ENCODE measurements around the gene SPG11. TPM values are rescaled to one million over a fixed set of nuclear protein-coding genes. Genes with fewer than 3 reads are reported as not detected.
"Not testable (repeated sequence)": the region's sequence is repeated elsewhere in the genome, so short reads cannot be mapped to it uniquely, and the experiment has no call there.

Gene SPG11
- total RNA-seq, 2 experiments from 2014 or later = 84.6 to 86.8 TPM

DNA sequence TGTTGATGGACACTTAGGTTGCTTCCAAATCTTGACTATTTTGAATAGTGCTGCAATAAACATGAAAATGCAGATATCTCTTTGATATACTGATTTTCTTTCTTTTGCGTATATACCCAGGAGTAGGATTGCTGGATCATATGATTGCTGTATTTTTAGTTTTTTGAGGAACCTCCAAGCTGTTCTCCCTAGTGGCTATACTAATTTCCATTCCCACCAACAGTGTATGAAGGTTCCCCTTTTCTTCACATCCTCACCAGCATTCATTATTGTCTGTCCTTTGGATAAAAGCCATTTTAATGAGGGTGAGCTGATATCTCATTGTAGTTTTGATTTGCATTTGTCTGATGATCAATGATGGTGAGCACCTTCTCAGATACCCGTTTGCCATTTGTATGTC lies 35.2 kb upstream of the SPG11 start:
- peaks cover 8% of the 10 kb centered on the region for H3K36me3 Mint-ChIP-seq
- peaks cover 22% of the 10 kb centered on the region for H3K4me1 Mint-ChIP-seq (ENCODE audit: low read depth)
- no peaks in the 10 kb centered on the region for H3K27me3 Mint-ChIP-seq
- H3K4me3 Mint-ChIP-seq = no peak overlapping the region
- POLR2A ChIA-PET = interaction anchor here (0.9 kb wide), 1 partner anchor 15 kb away, joined by 3 read pairs; no protein-coding TSS in a partner anchor
- H3K27ac Mint-ChIP-seq = no peak overlapping the region
- no peak for DNase-seq
- peaks cover 26% of the 10 kb centered on the region for H3K9me3 Mint-ChIP-seq
- CTCF ChIA-PET = interaction anchor here (0.7 to 1.1 kb wide), 5 partner anchors 11 to 109 kb away, joined by 3 to 5 read pairs (median 3); partner anchors contain the start of gene SPG11
- intact Hi-C loops (cut with micrococcal nuclease) = no loop called here

DNA sequence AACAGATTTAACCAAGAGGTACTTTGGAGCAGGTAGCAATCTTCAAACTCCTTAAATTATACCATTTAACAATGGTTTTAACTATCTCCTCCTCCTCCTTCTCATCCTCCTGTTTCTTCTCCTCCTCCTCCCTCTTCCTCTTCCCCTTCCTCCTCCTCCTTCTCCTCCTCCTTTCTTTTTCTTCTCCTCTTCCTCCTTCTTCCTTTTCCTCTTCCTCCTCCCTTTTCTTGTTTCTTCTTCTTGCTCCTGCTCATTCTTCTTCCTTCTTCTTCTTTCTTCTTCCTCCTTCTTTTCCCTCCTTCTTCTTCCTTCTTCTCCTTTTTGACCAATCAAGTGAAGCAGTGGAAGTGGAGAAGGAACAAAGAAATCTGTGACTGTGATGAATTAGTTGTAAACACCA lies 33.6 kb upstream of the SPG11 start:
- peaks cover 23% of the 10 kb centered on the region for H3K9me3 Mint-ChIP-seq
- H3K4me3 Mint-ChIP-seq = no peak overlapping the region
- DNase-seq = no peak
- peaks cover 22% of the 10 kb centered on the region for H3K4me1 Mint-ChIP-seq (ENCODE audit: low read depth)
- H3K27ac Mint-ChIP-seq = no peak overlapping the region
- intact Hi-C loops (cut with micrococcal nuclease) = no loop called here
- ChIA-PET CTCF (interaction anchor here (0.7 to 2.0 kb wide), 2 partner anchors 33 to 102 kb away, joined by 4 to 6 read pairs; partner anchors contain the start of gene SPG11), POLR2A (interaction anchor here (0.6 to 1.3 kb wide), 2 partner anchors 14 to 19 kb away, joined by 4 to 5 read pairs; partner anchors contain the start of genes B2M and PATL2)
- peaks cover 7% of the 10 kb centered on the region for H3K36me3 Mint-ChIP-seq
- H3K27me3 Mint-ChIP-seq = no peaks in the 10 kb centered on the region

- H3K27me3 Mint-ChIP-seq = no peaks in the 10 kb centered on the region
- peaks cover 10% of the 10 kb centered on the region for H3K9me3 Mint-ChIP-seq
- H3K36me3 Mint-ChIP-seq = peaks cover 2% of the 10 kb centered on the region
- ChIA-PET CTCF (interaction anchor here (1.6 kb wide), 2 partner anchors 32 to 42 kb away, joined by 6 read pairs; partner anchors contain the start of gene SPG11), POLR2A (interaction anchor here (1.3 to 1.6 kb wide), 3 partner anchors 16 to 33 kb away, joined by 3 to 10 read pairs (median 3); partner anchors contain the start of genes B2M and PATL2)
- H3K4me3 Mint-ChIP-seq = no peak overlapping the region
- DNase-seq = no peak
- H3K27ac Mint-ChIP-seq = no peak overlapping the region
- peaks cover 16% of the 10 kb centered on the region for H3K4me1 Mint-ChIP-seq (ENCODE audit: low read depth)
- intact Hi-C loops (cut with micrococcal nuclease) = no loop called here
Measured at GRCh38 chr15:44695294-44695693, 31.8 kb upstream of the SPG11 start.

GRCh38 chr15:44694416-44694815 lies 31.0 kb upstream of the SPG11 start:
- POLR2A ChIA-PET = interaction anchor here (1.6 kb wide), 1 partner anchor 17 kb away, joined by 10 read pairs; the partner anchor contains the start of genes B2M and PATL2

DNA sequence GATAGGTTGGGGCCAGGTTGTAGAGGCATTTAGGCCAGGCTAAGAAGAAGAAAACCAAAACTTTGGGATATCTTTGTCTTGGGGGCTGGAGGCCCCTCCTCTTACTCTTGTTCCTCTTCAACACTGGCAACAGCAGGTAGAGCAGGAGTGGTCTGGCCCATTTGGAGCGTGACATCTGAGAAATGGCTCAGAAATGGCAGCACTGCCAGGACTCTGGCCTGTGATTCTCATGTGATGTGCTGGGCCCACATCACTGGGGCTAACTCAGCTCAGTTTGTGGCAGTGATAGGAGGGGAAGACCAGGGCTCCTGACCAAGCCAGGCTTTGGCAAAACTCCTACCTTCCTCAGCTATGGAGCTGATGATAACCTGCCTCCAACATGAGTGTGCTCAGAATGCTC lies 29.2 kb upstream of the SPG11 start:
- Mint-ChIP-seq H3K4me3 (no peak overlapping the region), H3K27me3 (no peaks in the 10 kb centered on the region), H3K36me3 (peaks cover 6% of the 10 kb centered on the region), H3K9me3 (peaks cover 16% of the 10 kb centered on the region), H3K27ac (no peak overlapping the region), H3K4me1 (ENCODE audit: low read depth) (peaks cover 28% of the 10 kb centered on the region)
- intact Hi-C loops (cut with micrococcal nuclease) = no loop called here
- ChIA-PET CTCF (interaction anchor here (1.6 to 1.8 kb wide), 2 partner anchors 17 to 28 kb away, joined by 5 read pairs; no protein-coding TSS in a partner anchor), POLR2A (interaction anchor here (1.0 to 1.9 kb wide), 3 partner anchors 18 to 43 kb away, joined by 3 to 7 read pairs (median 4); partner anchors contain the start of genes B2M, PATL2, SPG11 and TRIM69)
- no peak for DNase-seq

More at GRCh38 chr15:44694416-44694815, 31.0 kb upstream of the SPG11 start:
- peaks cover 5% of the 10 kb centered on the region for H3K9me3 Mint-ChIP-seq
- H3K27me3 Mint-ChIP-seq = no peaks in the 10 kb centered on the region
- DNase-seq = no peak
- no peak overlapping the region for H3K4me3 Mint-ChIP-seq
- intact Hi-C loops (cut with micrococcal nuclease) = no loop called here
- peaks cover 20% of the 10 kb centered on the region for H3K4me1 Mint-ChIP-seq (ENCODE audit: low read depth)
- H3K27ac Mint-ChIP-seq = no peak overlapping the region
- H3K36me3 Mint-ChIP-seq = no peaks in the 10 kb centered on the region
- CTCF ChIA-PET = interaction anchor here (1.0 to 1.6 kb wide), 2 partner anchors 16 to 31 kb away, joined by 6 to 7 read pairs; partner anchors contain the start of genes PATL2 and SPG11

DNA sequence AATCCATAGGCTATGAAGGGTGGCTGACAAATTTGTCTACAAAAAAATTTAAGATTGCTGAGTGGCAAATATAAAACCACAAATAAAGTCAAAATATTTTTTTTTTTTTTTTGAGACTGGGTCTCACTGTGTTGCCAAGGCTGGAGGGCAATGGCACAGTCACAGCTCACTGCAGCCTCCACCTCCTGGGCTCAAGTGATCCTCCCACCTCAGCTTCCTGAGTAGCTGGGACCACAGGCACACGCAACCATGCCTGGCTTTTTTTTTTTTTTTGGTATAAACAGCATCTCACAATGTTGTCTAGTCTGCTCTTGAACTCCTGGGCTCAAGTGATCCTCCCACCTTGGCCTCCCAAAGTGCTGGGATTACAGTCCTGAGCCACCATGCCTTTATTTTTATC lies 26.8 kb upstream of the SPG11 start:
- H3K27me3 Mint-ChIP-seq; intact Hi-C loops (cut with micrococcal nuclease); H3K4me3 Mint-ChIP-seq; H3K27ac Mint-ChIP-seq: not testable (repeated sequence)
- Mint-ChIP-seq H3K36me3 (peaks cover 18% of the 10 kb centered on the region), H3K9me3 (peaks cover 32% of the 10 kb centered on the region), H3K4me1 (ENCODE audit: low read depth) (peaks cover 25% of the 10 kb centered on the region)
- POLR2A ChIA-PET = interaction anchor here (0.9 kb wide), 1 partner anchor 41 kb away, joined by 3 read pairs; no protein-coding TSS in a partner anchor
- CTCF ChIA-PET = interaction anchor here (0.6 to 1.2 kb wide), 2 partner anchors 47 to 109 kb away, joined by 3 to 4 read pairs; no protein-coding TSS in a partner anchor
- peak; percentile 38 for DNase-seq

GRCh38 chr15:44689318-44689717 lies 25.9 kb upstream of the SPG11 start:
- CTCF ChIA-PET = interaction anchor here (1.9 kb wide), 1 partner anchor 26 kb away, joined by 4 read pairs; the partner anchor contains the start of gene SPG11
- POLR2A ChIA-PET; H3K4me3 Mint-ChIP-seq; DNase-seq; H3K27me3 Mint-ChIP-seq; intact Hi-C loops (cut with micrococcal nuclease): not testable (repeated sequence)
- Mint-ChIP-seq H3K36me3 (peaks cover 21% of the 10 kb centered on the region), H3K27ac (peak overlapping the region; percentile 5), H3K4me1 (ENCODE audit: low read depth) (peaks cover 24% of the 10 kb centered on the region), H3K9me3 (peaks cover 38% of the 10 kb centered on the region)

DNA sequence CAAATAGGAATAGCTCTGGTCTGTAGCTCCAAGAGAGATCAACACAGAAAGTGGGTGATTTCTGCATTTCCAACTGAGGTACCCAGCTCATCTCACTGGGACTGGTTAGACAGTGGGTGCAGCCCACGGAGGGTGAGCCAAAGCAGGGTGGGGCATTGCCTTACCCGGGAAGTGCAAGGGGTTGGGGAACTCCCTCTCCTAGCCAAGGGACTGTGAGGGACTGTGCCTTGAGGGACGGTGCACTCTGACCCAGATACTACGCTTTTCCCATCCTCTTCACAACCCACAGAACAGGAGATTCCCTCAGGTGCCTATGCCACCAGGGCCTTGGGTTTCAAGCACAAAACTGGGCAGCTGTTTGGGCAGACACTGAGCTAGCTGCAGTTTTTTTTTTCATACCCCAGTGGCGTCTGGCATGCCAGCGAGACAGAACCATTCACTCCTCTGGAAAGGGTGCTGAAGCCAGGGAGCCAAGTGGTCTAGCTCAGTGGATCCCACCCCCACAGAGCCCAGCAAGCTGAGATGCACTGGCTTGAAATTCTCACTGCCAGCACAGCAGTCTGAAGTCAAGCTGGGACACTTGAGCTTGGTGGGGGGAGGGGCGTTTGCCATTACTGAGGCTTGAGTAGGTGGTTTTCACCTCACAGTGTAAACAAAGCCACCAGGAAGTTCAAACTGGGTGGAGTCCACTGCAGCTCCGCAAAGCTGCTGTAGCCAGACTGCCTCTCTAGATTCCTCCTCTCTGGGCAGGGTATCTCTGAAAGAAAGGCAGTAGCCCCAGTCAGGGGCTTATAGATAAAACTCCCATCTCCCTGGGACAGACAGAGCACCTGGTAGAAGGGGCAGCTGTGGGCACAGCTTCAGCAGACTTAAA lies 19.6 kb upstream of the SPG11 start:
- Mint-ChIP-seq H3K4me1 (ENCODE audit: low read depth) (peaks cover 67% of the 10 kb centered on the region), H3K4me3 (peak overlapping the region; percentile 68), H3K9me3 (peaks cover 29% of the 10 kb centered on the region), H3K27ac (peak overlapping the region; percentile 94), H3K36me3 (peaks cover 20% of the 10 kb centered on the region)
- ChIA-PET POLR2A (interaction anchor here (0.7 to 5.3 kb wide), 6 partner anchors 16 to 45 kb away, joined by 3 to 59 read pairs (median 6); partner anchors contain the start of genes B2M, PATL2 and SPG11), CTCF (interaction anchor here (0.6 to 3.9 kb wide), 8 partner anchors 11 to 53 kb away, joined by 3 to 32 read pairs (median 4); partner anchors contain the start of genes B2M, PATL2, SPG11 and TRIM69)
- H3K27me3 Mint-ChIP-seq = not testable (repeated sequence)
- intact Hi-C loops (cut with micrococcal nuclease) = loop anchor here (1.0 to 5.0 kb wide), 3 partner anchors 27 to 256 kb away; partner anchors contain the start of gene CTDSPL2
- peak; percentile 91 for DNase-seq

- peaks cover 73% of the 10 kb centered on the region for H3K4me1 Mint-ChIP-seq (ENCODE audit: low read depth)
- H3K9me3 Mint-ChIP-seq = peaks cover 22% of the 10 kb centered on the region
- intact Hi-C loops (cut with micrococcal nuclease) = loop anchor here (5.0 kb wide), 1 partner anchor 255 kb away; the partner anchor contains the start of gene CTDSPL2
- peak overlapping the region; percentile 94 for H3K27ac Mint-ChIP-seq
- peak overlapping the region; percentile 68 for H3K4me3 Mint-ChIP-seq
- ChIA-PET CTCF (interaction anchor here (1.1 to 3.9 kb wide), 7 partner anchors 10 to 54 kb away, joined by 3 to 32 read pairs (median 6); partner anchors contain the start of genes B2M, PATL2, SPG11 and TRIM69), POLR2A (interaction anchor here (1.7 to 5.3 kb wide), 3 partner anchors 17 to 30 kb away, joined by 8 to 59 read pairs (median 21); partner anchors contain the start of genes B2M, PATL2 and SPG11)
- H3K36me3 Mint-ChIP-seq = peaks cover 14% of the 10 kb centered on the region
- H3K27me3 Mint-ChIP-seq = no peaks in the 10 kb centered on the region
- peak; percentile 32 for DNase-seq
Measured at GRCh38 chr15:44682211-44682610, 18.7 kb upstream of the SPG11 start.

GRCh38 chr15:44676676-44677075 lies 13.2 kb upstream of the SPG11 start:
- peak; percentile 77 for DNase-seq
- Mint-ChIP-seq H3K36me3 (peaks cover 4% of the 10 kb centered on the region), H3K4me3 (peak overlapping the region; percentile 74), H3K9me3 (no peaks in the 10 kb centered on the region), H3K27me3 (no peaks in the 10 kb centered on the region), H3K4me1 (ENCODE audit: low read depth) (peaks cover 83% of the 10 kb centered on the region), H3K27ac (peak overlapping the region; percentile 95)
- intact Hi-C loops (cut with micrococcal nuclease) = loop anchor here (1.0 to 2.0 kb wide), 4 partner anchors 10 to 52 kb away; partner anchors contain the start of genes B2M, PATL2 and SPG11
- POLR2A ChIA-PET = interaction anchor here (1.2 to 3.7 kb wide), 8 partner anchors 12 to 59 kb away, joined by 4 to 67 read pairs (median 7); partner anchors contain the start of genes B2M, PATL2, SPG11 and TRIM69
- CTCF ChIA-PET = interaction anchor here (0.6 to 3.1 kb wide), 7 partner anchors 11 to 84 kb away, joined by 3 to 42 read pairs (median 5); partner anchors contain the start of genes B2M, PATL2 and SPG11

- ChIA-PET POLR2A (interaction anchor here (1.2 to 3.7 kb wide), 2 partner anchors 25 to 36 kb away, joined by 3 to 67 read pairs; partner anchors contain the start of genes B2M and PATL2), CTCF (interaction anchor here (1.4 to 2.4 kb wide), 3 partner anchors 12 to 63 kb away, joined by 7 to 11 read pairs (median 8); partner anchors contain the start of genes B2M, PATL2 and SPG11)
- Mint-ChIP-seq H3K27ac (peak overlapping the region; percentile 95), H3K9me3 (no peaks in the 10 kb centered on the region), H3K4me3 (peak overlapping the region; percentile 74), H3K36me3 (peaks cover 4% of the 10 kb centered on the region), H3K27me3 (no peaks in the 10 kb centered on the region), H3K4me1 (ENCODE audit: low read depth) (peaks cover 84% of the 10 kb centered on the region)
- intact Hi-C loops (cut with micrococcal nuclease) = loop anchor here (2.0 kb wide), 1 partner anchor 13 kb away; the partner anchor contains the start of gene SPG11
- no peak for DNase-seq
Measured at GRCh38 chr15:44675911-44676310, 12.4 kb upstream of the SPG11 start.

All from activated CD4-positive, alpha-beta memory T cell treated with anti-CD3 and anti-CD28 coated beads for 36 hours (primary cell).